IPS-15b (cell line): ENCODE data around the gene PCDH15.

Source experiments
- H3K27me3 ChIP-seq: one replicate; pipeline ENCODE4 v1.6.1; 2013; ENCODE audit warnings: low read length; ENCODE audit not compliant: control insufficient read depth, insufficient read depth
- H3K36me3 ChIP-seq: one replicate; pipeline ENCODE4 v1.6.1; 2013; ENCODE audit warnings: low read length; ENCODE audit not compliant: control insufficient read depth, insufficient read depth
- H3K4me1 ChIP-seq: one replicate; pipeline ENCODE4 v1.6.1; 2013; ENCODE audit warnings: mild to moderate bottlenecking, low read length; ENCODE audit not compliant: control insufficient read depth, insufficient read depth
- H3K4me3 ChIP-seq: one replicate; pipeline ENCODE4 v1.5.1; 2013; ENCODE audit warnings: low read depth, low read length
- H3K9ac ChIP-seq: one replicate; pipeline ENCODE4 v1.6.1; 2013; ENCODE audit warnings: low read depth, mild to moderate bottlenecking, low read length
- H3K9me3 ChIP-seq: one replicate; pipeline ENCODE4 v1.6.1; 2013; ENCODE audit warnings: mild to moderate bottlenecking, low read length; ENCODE audit not compliant: control insufficient read depth, insufficient read depth

Gene PCDH15

GRCh38 chr10:54026340-54026739, 774.7 kb downstream of the PCDH15 start:
- Histone ChIP-seq H3K27me3 (no peaks in the 10 kb centered on the region), H3K9me3 (no peaks in the 10 kb centered on the region), H3K9ac (no peak overlapping the region), H3K36me3 (no peaks in the 10 kb centered on the region), H3K4me1 (no peaks in the 10 kb centered on the region), H3K4me3 (no peak overlapping the region)

- Histone ChIP-seq H3K4me3 (no peak overlapping the region), H3K36me3 (no peaks in the 10 kb centered on the region), H3K4me1 (no peaks in the 10 kb centered on the region), H3K9me3 (no peaks in the 10 kb centered on the region), H3K9ac (no peak overlapping the region), H3K27me3 (no peaks in the 10 kb centered on the region)
Measured at GRCh38 chr10:54011117-54011516, 789.9 kb downstream of the PCDH15 start.

- Histone ChIP-seq H3K27me3 (no peaks in the 10 kb centered on the region), H3K36me3 (no peaks in the 10 kb centered on the region), H3K9ac (no peak overlapping the region), H3K4me3 (no peak overlapping the region), H3K4me1 (no peaks in the 10 kb centered on the region), H3K9me3 (no peaks in the 10 kb centered on the region)
Measured at GRCh38 chr10:54010337-54010933, 790.6 kb downstream of the PCDH15 start.

GRCh38 chr10:54009672-54010071, 791.4 kb downstream of the PCDH15 start:
- no peaks in the 10 kb centered on the region for H3K4me1 ChIP-seq
- no peaks in the 10 kb centered on the region for H3K27me3 ChIP-seq
- no peak overlapping the region for H3K4me3 ChIP-seq
- H3K36me3 ChIP-seq = no peaks in the 10 kb centered on the region
- no peaks in the 10 kb centered on the region for H3K9me3 ChIP-seq
- H3K9ac ChIP-seq = no peak overlapping the region

GRCh38 chr10:54002077-54002476, 799.0 kb downstream of the PCDH15 start:
- Histone ChIP-seq H3K36me3 (no peaks in the 10 kb centered on the region), H3K4me1 (no peaks in the 10 kb centered on the region), H3K9me3 (no peaks in the 10 kb centered on the region)

GRCh38 chr10:53997953-53998352, 803.1 kb downstream of the PCDH15 start:
- Histone ChIP-seq H3K9ac (no peak overlapping the region), H3K9me3 (no peaks in the 10 kb centered on the region), H3K27me3 (no peaks in the 10 kb centered on the region), H3K4me3 (no peak overlapping the region), H3K4me1 (no peaks in the 10 kb centered on the region), H3K36me3 (no peaks in the 10 kb centered on the region)

More at GRCh38 chr10:54002077-54002476, 799.0 kb downstream of the PCDH15 start:
- Histone ChIP-seq H3K4me3 (no peak overlapping the region), H3K27me3 (no peaks in the 10 kb centered on the region), H3K9ac (no peak overlapping the region)

GRCh38 chr10:53990799-53991238, 810.2 kb downstream of the PCDH15 start:
- Histone ChIP-seq H3K4me1 (no peaks in the 10 kb centered on the region), H3K9ac (no peak overlapping the region), H3K4me3 (no peak overlapping the region), H3K36me3 (no peaks in the 10 kb centered on the region), H3K9me3 (no peaks in the 10 kb centered on the region), H3K27me3 (no peaks in the 10 kb centered on the region)

GRCh38 chr10:53983431-53983830, 817.6 kb downstream of the PCDH15 start:
- Histone ChIP-seq H3K4me1 (no peaks in the 10 kb centered on the region), H3K9me3 (no peaks in the 10 kb centered on the region), H3K27me3 (no peaks in the 10 kb centered on the region), H3K9ac (no peak overlapping the region), H3K36me3 (no peaks in the 10 kb centered on the region), H3K4me3 (no peak overlapping the region)

GRCh38 chr10:53980210-53980609, 820.8 kb downstream of the PCDH15 start:
- H3K27me3 ChIP-seq = no peaks in the 10 kb centered on the region
- no peaks in the 10 kb centered on the region for H3K36me3 ChIP-seq
- H3K9me3 ChIP-seq = no peaks in the 10 kb centered on the region

GRCh38 chr10:53978301-53978700, 822.7 kb downstream of the PCDH15 start:
- H3K4me1 ChIP-seq = no peaks in the 10 kb centered on the region
- H3K9ac ChIP-seq = no peak overlapping the region
- H3K9me3 ChIP-seq = no peaks in the 10 kb centered on the region
- H3K27me3 ChIP-seq = no peaks in the 10 kb centered on the region
- no peak overlapping the region for H3K4me3 ChIP-seq
- no peaks in the 10 kb centered on the region for H3K36me3 ChIP-seq

More at GRCh38 chr10:53980210-53980609, 820.8 kb downstream of the PCDH15 start:
- Histone ChIP-seq H3K9ac (no peak overlapping the region), H3K4me1 (no peaks in the 10 kb centered on the region), H3K4me3 (no peak overlapping the region)

GRCh38 chr10:53977267-53977666, 823.8 kb downstream of the PCDH15 start:
- Histone ChIP-seq H3K4me1 (no peaks in the 10 kb centered on the region), H3K27me3 (no peaks in the 10 kb centered on the region), H3K9ac (no peak overlapping the region), H3K9me3 (no peaks in the 10 kb centered on the region), H3K36me3 (no peaks in the 10 kb centered on the region), H3K4me3 (no peak overlapping the region)

GRCh38 chr10:53957401-53957800, 843.6 kb downstream of the PCDH15 start:
- Histone ChIP-seq H3K4me3 (no peak overlapping the region), H3K9me3 (no peaks in the 10 kb centered on the region), H3K27me3 (no peaks in the 10 kb centered on the region), H3K36me3 (no peaks in the 10 kb centered on the region), H3K9ac (no peak overlapping the region), H3K4me1 (no peaks in the 10 kb centered on the region)
